K562 (cell line): Measurements from ENCODE around the gene ABHD16A. TPM values are rescaled to one million over a fixed set of nuclear protein-coding genes. Genes with fewer than 3 reads are reported as not detected.

Experiments used
- ARID4B ChIP-seq: sonication (generic); formaldehyde crosslinking; IDR thresholded peaks from 2 replicates; pipeline ENCODE4 v1.8.0; 2022; ENCODE audit warnings: mild to moderate bottlenecking, missing genetic modification reagents
- BRD4 ChIP-seq: fragments of 200-600 bp; sonication (generic); IDR thresholded peaks from 2 replicates; pipeline ENCODE4 v1.6.1; 2017; ENCODE audit warnings: inconsistent platforms
- CBX1 ChIP-seq: sonication (generic); IDR thresholded peaks from 2 replicates; pipeline ENCODE4 v1.6.1; 2016; ENCODE audit warnings: antibody characterized with exemption, low read depth, mild to moderate bottlenecking
- CHD1 ChIP-seq: fragments of 200-600 bp; sonication (generic); IDR thresholded peaks from one replicate; pipeline ENCODE4 v1.6.1; 2012; ENCODE audit warnings: mild to moderate bottlenecking, moderate library complexity, low read length, inconsistent platforms
- EHMT2 ChIP-seq: fragments of 450-650 bp; IDR thresholded peaks from 2 replicates; pipeline ENCODE4 v1.6.1; 2018; ENCODE audit warnings: antibody characterized with exemption
- ERF ChIP-seq: fragments of 450-650 bp; formaldehyde crosslinking; IDR thresholded peaks from 2 replicates; pipeline ENCODE4 v1.4.0; 2020; ENCODE audit warnings: mild to moderate bottlenecking, mixed read lengths
- ESRRA ChIP-seq: fragments of 450-650 bp; IDR thresholded peaks from 2 replicates; pipeline ENCODE4 v1.6.1; 2014; ENCODE audit warnings: low read depth, mild to moderate bottlenecking, moderate library complexity, borderline replicate concordance
- EZH2 ChIP-seq: IDR thresholded peaks from 2 replicates; pipeline ENCODE4 v1.6.1; 2012; ENCODE audit warnings: low read depth, mild to moderate bottlenecking, inconsistent platforms, low read length, borderline replicate concordance
- KLF6 ChIP-seq: fragments of 250-450 bp; sonication (Bioruptor Pico); IDR thresholded peaks from 2 replicates; pipeline ENCODE4 v1.4.0; 2020; ENCODE audit warnings: mild to moderate bottlenecking, moderate library complexity, borderline replicate concordance
- PHB ChIP-seq: fragments of 250-450 bp; sonication (Bioruptor Pico); IDR thresholded peaks from 2 replicates; pipeline ENCODE4 v1.5.0; 2021
- PRDM10 ChIP-seq: fragments of 450-650 bp; IDR thresholded peaks from 2 replicates; pipeline ENCODE4 v1.6.1; 2018; ENCODE audit not compliant: partially characterized antibody
- TAF1 ChIP-seq: IDR thresholded peaks from 2 replicates; pipeline ENCODE4 v1.6.1; 2011; ENCODE audit warnings: mild to moderate bottlenecking, low read length, moderate library complexity; ENCODE audit not compliant: insufficient read depth, control insufficient read depth, severe bottlenecking; ENCODE audit errors: extremely low read depth
- ZNF75A ChIP-seq: fragments of 450-650 bp; formaldehyde crosslinking; IDR thresholded peaks from 2 replicates; pipeline ENCODE4 v1.4.0; 2020; ENCODE audit warnings: mild to moderate bottlenecking
- ZSCAN29 ChIP-seq: fragments of 450-650 bp; IDR thresholded peaks from 2 replicates; pipeline ENCODE4 v1.6.1; 2017
- polyA plus RNA-seq, 8 experiments: library from polyadenylated mRNA; depleted of rRNA in 4 of 8; stranded (reverse) in 5 of 8; unstranded in 3 of 8; fragments of >200 nt; fragmentation: Nextera tagmentation in 2 of 8; fragmentation: Illumina TruSeq in 1 of 8; extraction: Ambion mirVana in 2 of 8; extraction: Trizol in 1 of 8; gene quantifications; 2 replicates each; pipeline versions ENCODE4 v1.2.1 to v1.2.3, GENCODE V29; 2011 to 2014; ENCODE audit warnings: inconsistent platforms in 1 of 8, missing spikeins in 1 of 8
- total RNA-seq, 7 experiments: library from RNA; depleted of rRNA in 6 of 7; stranded (reverse); fragments of >200 nt in 6 of 7; fragmentation: Illumina TruSeq in 2 of 7; extraction: Trizol in 2 of 7; gene quantifications; 2 replicates each; pipeline versions ENCODE4 v1.2.1 to v1.2.3, GENCODE V29; 2011 to 2021; ENCODE audit warnings: low replicate concordance in 1 of 7
- TF ChIP-seq, protein P1 (sequence below): fragments of 200-800 bp; sonication (Bioruptor generic); IDR thresholded peaks from 2 replicates; pipeline ENCODE4 v1.6.1; 2016; ENCODE audit warnings: missing genetic modification characterization, missing compliant biosample characterization

Gene ABHD16A
- total and polyA plus RNA-seq, 9 of the 15 experiments (the other 6 are each of a cell fraction or from before 2014, with no cell fraction given), result 25.8 to 120 (median 81.6) TPM

- TF ChIP-seq ZNF75A, result peak; percentile 82; the same call in 1 of the 2 replicates
- TF ChIP-seq TAF1, result no peak
- TF ChIP-seq EZH2, result no peak
- no peak for TF ChIP-seq ESRRA
- no peak for TF ChIP-seq EHMT2
- peak; percentile 76 for TF ChIP-seq ARID4B (CRISPR knock-in tag)
- peak; percentile 97 for TF ChIP-seq CHD1
- peak; percentile 85 for TF ChIP-seq BRD4
- TF ChIP-seq PHB, result peak; percentile 95; the same call in 1 of the 2 replicates
- TF ChIP-seq ZSCAN29, result no peak
- no peak for TF ChIP-seq CBX1
- no peak for TF ChIP-seq PRDM10
- peak; percentile 60; the same call in 1 of the 2 replicates for TF ChIP-seq ERF (CRISPR knock-in tag)
- TF ChIP-seq, protein P1, sequence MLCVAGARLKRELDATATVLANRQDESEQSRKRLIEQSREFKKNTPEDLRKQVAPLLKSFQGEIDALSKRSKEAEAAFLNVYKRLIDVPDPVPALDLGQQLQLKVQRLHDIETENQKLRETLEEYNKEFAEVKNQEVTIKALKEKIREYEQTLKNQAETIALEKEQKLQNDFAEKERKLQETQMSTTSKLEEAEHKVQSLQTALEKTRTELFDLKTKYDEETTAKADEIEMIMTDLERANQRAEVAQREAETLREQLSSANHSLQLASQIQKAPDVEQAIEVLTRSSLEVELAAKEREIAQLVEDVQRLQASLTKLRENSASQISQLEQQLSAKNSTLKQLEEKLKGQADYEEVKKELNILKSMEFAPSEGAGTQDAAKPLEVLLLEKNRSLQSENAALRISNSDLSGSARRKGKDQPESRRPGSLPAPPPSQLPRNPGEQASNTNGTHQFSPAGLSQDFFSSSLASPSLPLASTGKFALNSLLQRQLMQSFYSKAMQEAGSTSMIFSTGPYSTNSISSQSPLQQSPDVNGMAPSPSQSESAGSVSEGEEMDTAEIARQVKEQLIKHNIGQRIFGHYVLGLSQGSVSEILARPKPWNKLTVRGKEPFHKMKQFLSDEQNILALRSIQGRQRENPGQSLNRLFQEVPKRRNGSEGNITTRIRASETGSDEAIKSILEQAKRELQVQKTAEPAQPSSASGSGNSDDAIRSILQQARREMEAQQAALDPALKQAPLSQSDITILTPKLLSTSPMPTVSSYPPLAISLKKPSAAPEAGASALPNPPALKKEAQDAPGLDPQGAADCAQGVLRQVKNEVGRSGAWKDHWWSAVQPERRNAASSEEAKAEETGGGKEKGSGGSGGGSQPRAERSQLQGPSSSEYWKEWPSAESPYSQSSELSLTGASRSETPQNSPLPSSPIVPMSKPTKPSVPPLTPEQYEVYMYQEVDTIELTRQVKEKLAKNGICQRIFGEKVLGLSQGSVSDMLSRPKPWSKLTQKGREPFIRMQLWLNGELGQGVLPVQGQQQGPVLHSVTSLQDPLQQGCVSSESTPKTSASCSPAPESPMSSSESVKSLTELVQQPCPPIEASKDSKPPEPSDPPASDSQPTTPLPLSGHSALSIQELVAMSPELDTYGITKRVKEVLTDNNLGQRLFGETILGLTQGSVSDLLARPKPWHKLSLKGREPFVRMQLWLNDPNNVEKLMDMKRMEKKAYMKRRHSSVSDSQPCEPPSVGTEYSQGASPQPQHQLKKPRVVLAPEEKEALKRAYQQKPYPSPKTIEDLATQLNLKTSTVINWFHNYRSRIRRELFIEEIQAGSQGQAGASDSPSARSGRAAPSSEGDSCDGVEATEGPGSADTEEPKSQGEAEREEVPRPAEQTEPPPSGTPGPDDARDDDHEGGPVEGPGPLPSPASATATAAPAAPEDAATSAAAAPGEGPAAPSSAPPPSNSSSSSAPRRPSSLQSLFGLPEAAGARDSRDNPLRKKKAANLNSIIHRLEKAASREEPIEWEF (CRISPR knock-in tag), result no peak
- TF ChIP-seq KLF6 (CRISPR knock-in tag), result peak; percentile 90
Measured at GRCh38 chr6:31736021-31736767, 33.1 kb upstream of the ABHD16A start, which contains the start of gene CLIC1 (continued).
